Ramos (cell line): ENCODE data around the gene IFNA1.
"Not testable (repeated sequence)": the region's sequence is repeated elsewhere in the genome, so short reads cannot be mapped to it uniquely, and the experiment has no call there.

ENCODE experiments used
- in situ Hi-C: fragments of 300-500 bp; cut with MboI; formaldehyde crosslinking; loops from one replicate; pipeline ENCODE4 v1.14.3; 2022; ENCODE audit warnings: low sequenced_read_pairs; ENCODE audit not compliant: unreplicated experiment

IFNA1 gene

DNA sequence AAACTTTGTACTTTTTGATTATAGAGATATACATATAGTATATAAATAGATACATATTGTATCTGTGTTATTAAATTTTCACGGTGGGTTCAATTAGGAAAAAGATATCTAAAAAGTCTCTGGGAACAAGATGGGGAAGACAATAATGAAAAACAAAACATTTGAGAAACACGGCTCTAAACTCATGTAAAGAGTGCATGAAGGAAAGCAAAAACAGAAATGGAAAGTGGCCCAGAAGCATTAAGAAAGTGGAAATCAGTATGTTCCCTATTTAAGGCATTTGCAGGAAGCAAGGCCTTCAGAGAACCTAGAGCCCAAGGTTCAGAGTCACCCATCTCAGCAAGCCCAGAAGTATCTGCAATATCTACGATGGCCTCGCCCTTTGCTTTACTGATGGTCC, at the start of gene IFNA1:
Gene IFNA1, plus strand, starts transcription at position 301 of the 400 bp plus-strand sequence. Its CDS starts 69 bp downstream, at position 370.
- in situ Hi-C loops = no loop called here

DNA sequence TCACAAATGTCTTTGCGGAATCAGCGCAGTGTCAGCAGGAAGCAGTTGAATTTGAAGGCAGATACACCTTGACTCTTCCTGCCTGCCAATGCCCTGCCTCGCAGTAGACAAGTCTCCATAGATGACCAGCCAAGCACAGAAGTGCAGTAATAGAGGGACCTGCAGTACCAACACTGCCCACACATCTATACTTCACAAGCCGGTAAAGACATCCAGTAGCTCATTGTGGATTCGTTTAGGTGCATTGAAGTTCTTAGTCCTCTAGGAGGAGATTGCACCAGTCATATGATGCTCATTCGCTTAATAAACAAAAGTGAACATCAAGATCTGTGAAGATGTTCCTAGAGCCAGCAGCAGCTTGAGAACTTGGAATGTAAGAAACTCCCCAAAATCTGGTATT, 48.0 kb upstream of the IFNA1 start:
- in situ Hi-C loops = no loop called here

DNA sequence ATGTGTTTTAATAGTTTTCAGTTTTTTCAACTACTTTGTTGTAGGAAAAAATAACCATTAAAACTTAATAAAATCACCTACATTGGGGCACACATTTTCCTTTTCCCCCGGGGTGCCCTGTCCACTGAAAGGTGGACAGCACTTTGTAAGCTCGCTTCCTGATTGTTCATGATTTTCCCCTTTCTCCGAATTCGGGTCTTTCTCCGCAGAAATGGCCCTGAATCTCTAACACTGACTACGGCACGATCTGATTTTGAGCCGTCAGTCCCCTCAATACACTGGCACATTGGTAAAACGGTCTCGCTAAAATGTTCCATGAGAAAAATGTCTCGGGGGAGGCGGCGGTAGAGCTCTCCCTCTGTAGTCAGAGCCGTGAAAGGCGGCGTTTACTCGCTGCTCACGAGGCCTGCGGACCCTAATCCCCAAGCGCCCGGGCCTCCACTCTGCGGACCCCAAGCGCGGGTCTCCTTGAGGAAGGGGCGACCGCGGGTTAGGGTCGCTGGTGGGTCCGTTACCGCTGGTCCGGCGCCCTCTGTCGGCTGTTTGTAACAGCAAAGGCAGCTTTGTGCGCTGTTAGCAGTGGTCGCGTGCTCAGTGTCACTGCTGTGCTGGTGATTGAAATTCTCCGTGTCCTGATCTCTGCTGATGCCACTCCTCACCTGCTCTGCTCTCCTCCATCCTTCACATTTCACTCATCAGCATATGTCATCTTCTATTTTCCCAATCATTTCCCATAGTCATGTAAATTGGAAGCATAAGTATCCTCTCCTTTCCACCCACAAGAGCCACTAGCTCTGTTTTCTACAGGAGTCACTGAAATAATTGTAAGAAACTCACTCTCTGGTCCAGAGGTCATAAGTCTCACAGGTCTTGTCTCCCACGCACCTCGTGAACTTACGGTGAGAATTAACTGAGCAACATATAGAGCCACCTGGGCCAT, 44.2 kb upstream of the IFNA1 start:
- in situ Hi-C loops = no loop called here

DNA sequence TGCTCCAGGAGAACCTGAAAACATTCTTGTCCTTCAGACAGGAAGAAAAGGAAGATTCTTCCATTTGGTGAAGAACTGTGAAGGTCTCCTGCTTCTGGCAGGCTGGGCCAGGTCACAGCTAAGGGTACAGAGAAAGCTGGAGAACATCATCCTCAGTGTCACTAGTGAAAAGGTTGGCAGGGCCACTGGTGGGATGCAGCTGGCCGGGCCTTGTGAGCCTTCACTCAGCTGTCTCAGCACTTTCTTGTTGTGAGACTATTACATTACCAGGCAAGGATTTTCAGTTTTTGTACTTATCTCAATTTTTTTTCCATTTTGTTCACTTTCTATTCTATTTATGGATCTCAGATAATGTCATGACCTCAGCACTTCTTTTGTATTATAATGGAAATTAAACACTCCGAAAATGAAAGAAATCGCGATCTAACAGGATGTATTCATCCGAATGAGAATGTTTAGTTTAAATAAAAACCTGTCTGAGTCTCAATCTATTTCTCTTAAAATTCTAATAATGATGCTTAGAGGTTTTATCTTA, 41.2 kb upstream of the IFNA1 start:
- in situ Hi-C loops = no loop called here

DNA sequence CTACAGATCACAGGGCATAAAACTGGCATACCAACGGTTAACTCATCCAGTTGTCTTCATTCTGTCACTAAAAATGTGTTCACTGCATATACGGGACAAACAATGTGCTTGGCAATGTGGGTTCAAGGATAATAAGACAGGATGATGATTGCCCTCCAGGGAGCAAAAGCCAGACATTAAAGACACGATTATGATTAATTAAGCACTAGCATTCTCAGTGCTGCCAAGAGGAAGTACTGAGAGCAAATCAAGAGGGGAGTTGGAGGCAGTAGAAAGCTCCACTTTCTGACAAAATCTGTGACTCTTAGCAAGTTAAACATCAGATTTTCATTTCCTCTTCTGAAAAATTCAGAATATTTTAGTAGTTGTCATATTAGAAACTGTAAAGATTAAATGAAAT, 40.3 kb upstream of the IFNA1 start:
- in situ Hi-C loops = no loop called here

DNA sequence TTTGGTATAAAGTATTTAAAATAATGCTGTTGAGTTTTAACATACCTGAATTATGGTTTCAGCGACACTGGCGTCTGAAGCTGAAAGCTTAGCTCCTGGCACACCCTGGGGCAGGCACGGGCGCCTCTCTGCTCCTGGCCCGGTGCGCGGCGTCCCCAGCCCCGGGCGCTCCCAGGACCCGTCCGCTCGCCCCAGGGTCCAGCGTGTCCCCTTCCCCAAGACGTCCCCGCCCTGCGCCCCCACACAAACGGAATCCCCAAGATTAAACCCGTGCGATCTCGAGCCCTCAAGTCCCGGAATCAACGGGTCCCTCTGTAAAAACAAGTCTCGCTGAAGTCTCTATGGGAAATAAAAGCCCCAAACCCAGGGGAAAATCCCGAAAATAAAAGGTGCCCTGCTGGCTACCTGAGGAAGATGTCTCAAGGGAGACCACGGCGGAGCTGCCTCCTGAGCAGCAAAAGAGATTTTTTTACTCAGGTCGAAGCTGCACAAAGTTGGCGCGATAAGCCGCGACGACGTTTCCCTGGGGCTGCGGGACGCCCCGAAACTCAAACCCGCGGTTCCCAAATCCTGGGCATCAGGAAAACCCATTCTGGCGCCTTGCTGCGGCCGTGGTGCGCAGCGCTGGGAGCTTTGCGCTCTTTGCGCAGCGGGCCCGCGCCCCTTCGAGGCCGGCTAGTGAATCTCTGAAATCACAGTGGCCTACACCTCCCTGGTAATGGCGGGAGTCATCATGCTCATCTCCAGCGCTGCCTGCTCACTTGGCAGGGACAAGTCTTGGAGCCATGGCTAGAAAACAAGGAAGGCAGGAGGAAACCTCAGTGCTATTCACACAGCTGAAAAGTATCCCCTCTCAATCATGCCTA, 37.6 kb upstream of the IFNA1 start:
- in situ Hi-C loops = no loop called here

DNA sequence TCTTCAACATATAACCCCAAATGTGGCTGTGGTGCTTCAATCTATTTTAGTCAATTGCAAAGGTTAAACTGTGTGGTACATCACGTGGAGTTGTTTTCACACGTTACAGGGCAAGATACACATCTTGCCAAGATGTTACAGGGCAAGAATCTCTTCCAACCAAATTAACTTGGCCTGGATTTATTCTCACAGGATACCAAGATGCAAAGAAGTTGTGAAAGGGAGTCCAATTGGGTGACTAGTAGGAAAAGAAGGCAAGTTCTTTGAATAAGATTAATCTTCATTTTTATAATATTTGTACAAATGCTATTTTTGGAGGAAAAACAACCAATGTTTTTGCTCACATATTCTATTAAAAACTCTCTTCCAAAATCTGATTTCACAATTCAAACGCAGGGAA, 36.1 kb upstream of the IFNA1 start:
- in situ Hi-C loops = no loop called here

DNA sequence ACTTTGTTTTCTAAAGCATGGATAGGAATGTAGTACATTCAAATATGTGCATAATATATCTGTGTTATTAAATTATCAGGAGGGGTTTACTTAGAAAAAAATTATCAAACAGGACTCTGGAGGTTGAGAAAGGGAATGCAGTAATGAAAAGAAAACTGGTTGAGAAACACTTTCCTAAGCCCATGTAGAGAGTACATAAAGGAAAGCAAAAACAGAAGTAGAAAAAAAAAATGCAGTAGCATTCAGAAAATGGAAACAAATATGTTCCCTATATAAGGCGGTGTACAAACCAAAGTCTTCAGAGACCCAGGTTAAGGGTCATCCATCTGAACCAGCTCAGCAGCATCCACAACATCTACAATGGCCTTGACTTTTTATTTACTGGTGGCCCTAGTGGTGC, 31.4 kb upstream of the IFNA1 start, which contains the start of gene IFNA8:
Gene IFNA8, plus strand, starts transcription at position 301 of the 400 bp plus-strand sequence. Its CDS starts 60 bp downstream, at position 361.
- in situ Hi-C loops = no loop called here

DNA sequence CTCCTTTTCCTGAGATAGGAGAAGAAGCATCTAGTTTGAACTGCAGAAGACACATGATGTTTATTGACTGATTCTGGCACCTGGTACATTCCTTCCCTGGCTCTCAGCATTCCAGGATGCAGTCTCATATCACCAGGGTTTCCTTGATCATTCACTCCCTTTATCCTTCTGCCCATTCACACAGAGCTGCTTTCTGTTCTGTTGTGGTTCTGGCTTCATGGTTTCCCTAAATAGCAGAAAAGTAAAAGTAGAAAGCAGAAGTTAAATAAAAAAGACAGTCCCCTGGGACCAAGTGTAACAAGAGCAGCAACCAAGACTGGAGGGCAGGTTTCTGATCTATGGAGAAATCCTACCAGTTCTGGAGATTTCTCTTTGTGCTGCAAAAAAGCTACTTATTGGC, 28.1 kb upstream of the IFNA1 start:
- in situ Hi-C loops = no loop called here

DNA sequence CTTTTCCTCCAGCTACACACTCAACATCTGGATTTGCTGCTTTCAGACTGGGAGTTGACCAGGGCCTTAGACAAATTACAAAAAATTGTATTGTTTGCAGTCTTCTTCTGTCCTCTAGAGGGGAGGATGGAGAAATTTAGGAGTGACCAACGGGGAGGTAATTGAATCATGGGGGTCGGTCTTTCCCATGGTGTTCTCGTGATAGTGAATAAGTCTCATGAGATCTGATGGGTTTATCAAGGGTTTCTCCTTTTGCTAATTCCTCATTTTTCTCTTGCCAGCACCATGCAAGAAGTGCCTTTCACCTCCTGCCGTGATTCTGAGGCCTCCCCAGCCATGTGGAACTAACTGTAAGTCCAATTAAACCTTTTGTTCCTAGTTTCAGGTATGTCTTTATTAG, 27.1 kb upstream of the IFNA1 start:
- in situ Hi-C loops = no loop called here

DNA sequence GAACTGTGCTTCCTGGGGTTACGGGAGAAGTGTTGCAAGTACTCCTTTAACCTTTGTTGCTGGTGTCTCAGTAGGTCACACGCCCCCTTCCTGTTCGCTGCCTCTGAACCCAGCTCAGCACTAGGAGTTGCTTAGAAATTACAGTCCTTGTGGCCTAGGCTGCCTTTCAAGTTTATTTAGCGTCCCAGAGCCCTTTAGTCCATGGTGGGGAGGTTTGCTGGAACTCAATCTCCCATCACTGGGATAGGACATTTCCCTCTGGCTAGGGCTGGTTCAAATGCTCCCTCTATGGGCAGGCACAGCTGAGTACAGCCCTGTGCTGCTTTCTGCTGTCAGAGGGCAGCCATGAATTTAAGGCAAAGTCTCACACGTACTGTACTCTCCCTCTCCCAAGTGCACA, 26.6 kb upstream of the IFNA1 start:
- in situ Hi-C loops = no loop called here

DNA sequence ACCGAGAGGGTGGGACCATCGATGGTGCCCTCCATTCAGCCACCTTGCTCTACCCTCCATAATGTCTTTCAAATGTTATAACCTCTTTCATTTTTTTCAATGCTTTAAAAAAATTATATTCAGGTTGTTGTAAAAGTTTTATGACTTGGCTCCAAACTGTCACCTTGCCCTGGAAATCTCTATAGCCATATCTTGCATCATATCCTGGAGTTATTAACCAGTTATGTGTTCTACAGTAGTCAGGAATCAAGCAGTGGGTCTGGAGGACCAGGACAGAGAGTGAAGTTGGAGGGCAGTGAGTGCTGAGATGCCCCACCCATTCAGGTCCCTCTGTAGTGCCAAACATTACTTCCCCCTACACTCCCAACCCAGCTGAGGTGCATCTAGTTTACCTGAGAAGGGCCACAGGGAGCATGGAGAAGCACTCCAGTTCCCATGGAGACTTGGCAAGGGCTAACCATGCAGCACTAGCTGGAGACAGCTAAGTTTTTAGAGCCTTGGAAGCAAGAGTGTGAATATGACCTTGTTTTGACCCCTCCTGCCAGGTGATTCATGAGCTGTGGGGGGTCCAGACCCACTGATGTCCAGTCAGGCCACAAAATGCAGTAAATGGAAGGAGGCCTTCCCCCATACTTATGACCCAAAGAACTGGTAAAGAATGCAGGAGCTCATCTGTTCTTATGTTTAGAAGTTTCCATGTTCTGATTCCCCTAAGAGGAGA, 25.9 kb upstream of the IFNA1 start:
- in situ Hi-C loops = no loop called here

DNA sequence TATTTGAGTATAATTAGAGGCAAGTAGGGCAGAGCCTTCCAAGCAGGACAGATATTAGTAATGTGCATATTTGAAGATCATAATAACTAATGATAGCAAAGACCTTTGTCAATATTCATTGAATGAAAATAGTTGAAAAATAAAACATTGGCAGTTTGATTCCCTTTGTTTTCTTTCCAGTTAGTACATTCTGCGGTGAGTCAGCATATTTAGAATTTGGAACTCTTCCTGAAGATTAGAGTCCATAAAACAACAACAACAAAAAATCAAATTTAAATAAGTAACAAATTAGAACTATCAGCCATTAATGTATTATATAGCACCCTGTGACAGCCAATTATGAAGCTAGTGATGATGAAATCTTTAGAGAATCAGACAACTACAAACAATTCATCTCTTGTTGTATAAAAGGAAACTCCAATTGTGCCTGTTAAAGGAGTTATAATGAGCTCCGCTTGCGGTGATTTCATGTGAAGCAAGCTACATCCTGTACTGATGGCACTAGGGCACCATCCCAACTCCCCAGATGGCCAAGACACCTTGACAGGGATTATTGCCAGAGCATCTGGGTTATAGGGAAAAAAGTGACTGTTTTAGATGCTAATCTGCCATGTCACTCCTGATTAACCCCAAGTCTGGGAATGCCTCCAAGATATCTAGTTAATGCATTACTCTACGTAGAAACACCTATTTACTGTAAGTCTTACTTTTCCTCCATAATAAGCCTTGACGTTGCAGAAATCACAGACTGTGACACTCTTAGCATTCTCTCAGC, 24.6 kb upstream of the IFNA1 start:
- in situ Hi-C loops = no loop called here

DNA sequence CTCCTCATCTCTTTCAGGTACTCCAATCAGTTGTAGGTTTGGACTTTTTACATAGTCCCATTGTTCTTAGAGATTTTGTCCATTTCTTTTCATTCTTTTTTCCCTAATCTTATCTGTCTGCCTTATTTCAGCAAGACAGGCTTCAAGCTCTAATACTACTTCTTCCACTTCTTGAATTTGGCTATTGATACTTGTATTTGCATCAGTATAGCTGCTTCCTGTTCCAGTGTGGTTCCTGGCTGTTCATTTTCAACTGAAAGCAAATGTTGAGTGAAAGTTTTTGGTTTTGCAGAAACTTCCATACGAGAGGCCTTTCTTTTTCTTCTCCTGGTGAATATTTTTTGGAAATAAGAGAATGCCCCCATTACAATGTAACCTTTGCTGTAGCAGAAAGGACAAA, 12.0 kb upstream of the IFNA1 start:
- in situ Hi-C loops = no loop called here

DNA sequence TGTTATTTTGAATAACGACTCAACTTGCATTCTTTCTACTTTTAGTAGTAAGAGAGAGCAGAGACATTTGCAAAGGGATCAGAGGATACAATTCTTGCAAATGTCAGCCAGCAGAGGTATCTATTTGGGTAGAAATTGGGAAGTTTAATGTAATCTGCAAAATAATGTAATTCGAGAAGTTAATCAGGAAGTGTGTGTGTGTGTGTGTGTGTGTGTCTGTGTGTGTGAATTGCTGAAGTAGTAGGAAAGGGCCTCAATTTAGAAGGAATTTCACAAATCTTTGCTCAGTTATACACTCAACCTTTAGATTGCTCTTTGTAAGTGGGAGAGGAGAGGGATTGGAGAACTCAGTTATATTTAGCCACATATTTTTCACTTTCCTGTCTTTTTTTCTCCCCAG, 11.0 kb upstream of the IFNA1 start:
- in situ Hi-C loops = no loop called here

DNA sequence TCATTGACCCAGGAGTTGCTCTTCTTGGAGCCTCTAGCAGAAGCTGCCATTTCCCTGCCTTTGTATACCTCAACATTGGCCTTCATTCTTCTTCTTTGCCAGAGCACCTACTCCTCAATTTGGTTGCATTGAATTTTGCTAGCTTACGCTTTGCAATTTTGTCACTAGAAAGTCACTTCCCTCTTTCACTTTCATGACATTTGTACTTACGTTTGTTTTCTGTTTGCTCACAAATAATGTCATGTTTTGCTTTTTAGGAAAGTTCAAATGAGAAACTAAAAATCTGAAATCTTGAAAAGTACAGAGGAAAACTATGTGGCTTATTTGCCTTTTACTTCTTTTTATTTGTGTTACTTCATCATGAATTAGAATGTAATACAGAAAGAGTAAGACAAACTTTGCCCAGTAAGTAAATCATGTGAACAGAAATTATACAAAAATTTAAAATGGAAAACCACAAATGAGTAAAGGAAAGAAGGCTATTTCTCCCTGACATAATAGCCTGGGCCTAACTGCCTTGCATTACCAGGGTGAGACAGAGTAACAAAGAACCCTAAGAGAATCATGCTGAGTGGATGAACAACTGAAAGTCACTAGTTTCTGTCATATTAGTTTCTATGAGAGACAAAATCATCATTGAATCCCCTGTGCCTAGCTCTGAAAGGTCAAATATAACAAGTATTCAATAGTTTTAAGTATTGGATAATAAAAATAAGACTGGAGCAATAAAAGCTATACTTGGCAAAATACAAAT, 7.4 kb upstream of the IFNA1 start:
- in situ Hi-C loops = no loop called here

DNA sequence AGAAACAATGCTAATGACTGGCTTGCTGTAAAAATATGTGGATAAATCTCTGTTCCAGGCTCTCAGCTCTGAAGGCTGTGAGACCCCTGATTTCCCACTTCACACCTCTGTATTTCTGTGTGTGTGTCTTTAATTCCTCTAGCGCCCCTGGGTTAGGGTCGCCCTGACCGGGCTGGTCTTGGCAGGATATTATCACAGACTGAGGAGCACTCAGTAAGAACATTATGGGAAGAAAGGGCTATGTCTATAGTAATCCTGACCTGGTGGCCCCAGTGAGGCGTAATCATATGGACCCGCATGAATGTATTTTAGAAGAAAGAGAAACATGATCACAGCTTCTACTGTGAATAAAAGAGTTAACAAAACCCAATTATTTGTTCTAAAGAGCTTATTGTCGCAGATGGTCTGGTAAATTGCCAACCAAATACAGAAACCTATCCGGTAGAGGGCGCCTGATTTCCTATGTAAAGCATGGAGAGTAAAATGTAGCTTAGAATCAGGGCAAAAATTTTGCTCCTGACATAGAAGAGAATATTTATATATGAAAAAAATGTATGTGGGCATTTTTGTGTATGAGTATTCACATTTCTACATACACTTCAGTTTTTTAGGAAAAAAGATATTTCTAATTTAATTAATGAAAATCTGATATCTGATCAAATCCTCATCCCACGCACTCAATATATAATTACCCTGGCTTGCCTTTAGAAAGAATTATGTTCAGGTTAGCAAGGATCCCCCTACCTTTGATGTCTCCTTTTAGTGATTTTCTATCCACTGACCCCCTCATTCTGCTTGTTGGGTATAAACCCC, 5.8 kb upstream of the IFNA1 start:
- in situ Hi-C loops = no loop called here

DNA sequence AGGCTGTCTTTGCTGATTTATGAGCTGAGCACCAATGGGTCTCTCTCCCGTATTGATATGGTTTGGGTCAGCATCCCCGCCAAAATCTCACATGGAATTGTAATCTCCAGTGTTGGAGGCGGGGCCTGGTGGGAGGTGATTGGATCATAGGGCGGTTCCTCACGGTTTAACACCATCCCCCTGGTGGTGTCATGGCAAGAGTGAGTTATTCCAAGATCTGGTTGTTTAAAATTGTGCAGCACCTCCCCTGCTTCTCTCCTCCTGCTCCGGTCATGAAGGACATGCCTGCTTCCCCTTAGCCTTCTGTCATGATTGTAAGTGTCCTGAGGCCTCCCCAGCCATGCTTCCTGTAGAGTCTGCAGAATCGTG, 5.2 kb upstream of the IFNA1 start:
- in situ Hi-C loops = not testable (repeated sequence)
